Measurements from ENCODE around the gene FAM20C.

DNA sequence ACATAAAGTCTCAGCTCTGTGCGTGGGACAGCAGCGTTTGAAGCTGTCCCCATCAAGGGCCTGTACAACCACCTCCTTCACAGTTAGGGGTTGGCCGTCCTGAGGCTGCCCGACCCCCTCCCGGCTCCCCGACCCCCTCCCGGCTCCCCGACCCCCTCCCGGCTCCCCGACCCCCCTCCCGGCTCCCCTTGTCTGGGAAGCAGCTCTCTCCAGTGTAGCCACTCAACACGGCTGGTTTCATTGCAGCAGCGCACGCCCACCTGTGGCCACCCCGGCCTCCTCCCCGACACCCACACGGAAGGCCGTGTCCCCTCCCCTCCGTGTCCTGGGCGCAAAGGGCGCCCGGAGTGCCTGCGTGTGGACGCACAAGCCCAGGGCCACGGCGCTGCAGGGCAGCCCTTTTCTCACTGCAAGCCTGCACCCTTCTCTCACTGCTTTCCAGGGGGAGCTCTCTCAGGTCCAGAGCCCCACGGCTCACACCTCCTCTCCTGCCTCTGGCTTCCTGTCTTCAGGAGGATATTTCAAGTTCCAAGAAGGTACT, 20.9 kb upstream of the FAM20C start:
- TF ChIP-seq, protein P1, sequence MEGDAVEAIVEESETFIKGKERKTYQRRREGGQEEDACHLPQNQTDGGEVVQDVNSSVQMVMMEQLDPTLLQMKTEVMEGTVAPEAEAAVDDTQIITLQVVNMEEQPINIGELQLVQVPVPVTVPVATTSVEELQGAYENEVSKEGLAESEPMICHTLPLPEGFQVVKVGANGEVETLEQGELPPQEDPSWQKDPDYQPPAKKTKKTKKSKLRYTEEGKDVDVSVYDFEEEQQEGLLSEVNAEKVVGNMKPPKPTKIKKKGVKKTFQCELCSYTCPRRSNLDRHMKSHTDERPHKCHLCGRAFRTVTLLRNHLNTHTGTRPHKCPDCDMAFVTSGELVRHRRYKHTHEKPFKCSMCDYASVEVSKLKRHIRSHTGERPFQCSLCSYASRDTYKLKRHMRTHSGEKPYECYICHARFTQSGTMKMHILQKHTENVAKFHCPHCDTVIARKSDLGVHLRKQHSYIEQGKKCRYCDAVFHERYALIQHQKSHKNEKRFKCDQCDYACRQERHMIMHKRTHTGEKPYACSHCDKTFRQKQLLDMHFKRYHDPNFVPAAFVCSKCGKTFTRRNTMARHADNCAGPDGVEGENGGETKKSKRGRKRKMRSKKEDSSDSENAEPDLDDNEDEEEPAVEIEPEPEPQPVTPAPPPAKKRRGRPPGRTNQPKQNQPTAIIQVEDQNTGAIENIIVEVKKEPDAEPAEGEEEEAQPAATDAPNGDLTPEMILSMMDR (IDR thresholded peaks at IDR 0.05) = no peak
- TF ChIP-seq POLR2A (IDR thresholded peaks at IDR 0.05) = no peak

All from prostate gland (tissue), 2 donors.